Peyer's patch (tissue), 4 donors: ENCODE data around the gene SEMA3D. TPM values are rescaled to one million over a fixed set of nuclear protein-coding genes. Genes with fewer than 3 reads are reported as not detected.
A peak's percentile ranks its signal among the peaks of the same experiment; 100 is the strongest.

Source experiments
- DNase-seq, 3 donors: peaks; one replicate each; pipeline ENCODE4 v3.0.0-alpha.2; 2017 to 2019
- H3K27ac ChIP-seq, 4 donors: fragments of 200-600 bp; sonication (generic); one replicate each; pipeline ENCODE4 v1.5.1; 2016 to 2019
- H3K27me3 ChIP-seq, 2 donors: fragments of 200-600 bp; sonication (generic); one replicate each; pipeline ENCODE4 v1.5.1; 2019
- H3K36me3 ChIP-seq, 3 donors: fragments of 200-600 bp; sonication (generic); one replicate each; pipeline ENCODE4 v1.5.1; 2016 to 2019
- H3K4me1 ChIP-seq, 4 donors: fragments of 200-600 bp; sonication (generic); one replicate each; pipeline ENCODE4 v1.5.1; 2016 to 2019
- H3K4me3 ChIP-seq, 4 donors: fragments of 200-600 bp; sonication (generic); 1 replicate in 3 of 4; 2 replicates in 1 of 4; pipeline ENCODE4 v1.5.1; 2016 to 2019; ENCODE audit warnings: mild to moderate bottlenecking in 1 of 4
- H3K9me3 ChIP-seq, 4 donors: fragments of 200-600 bp; sonication (generic); one replicate each; pipeline ENCODE4 v1.5.1; 2016 to 2019; ENCODE audit warnings: mild to moderate bottlenecking in 1 of 4
- CTCF ChIP-seq, 6 experiments: fragments of 450-650 bp in 4 of 6; fragments of 200-600 bp in 2 of 6; sonication (generic) in 1 of 6; IDR thresholded peaks; one replicate each; pipeline ENCODE4 v1.5.1; 2017 to 2019; ENCODE audit warnings: antibody characterized with exemption in 6 of 6, mild to moderate bottlenecking in 3 of 6, moderate library complexity in 1 of 6
- POLR2A ChIP-seq, 2 donors: fragments of 450-650 bp; IDR thresholded peaks; one replicate each; pipeline ENCODE4 v1.5.1; 2017; ENCODE audit warnings: antibody characterized with exemption in 2 of 2, mild to moderate bottlenecking in 2 of 2, moderate library complexity in 2 of 2
- total RNA-seq, 4 donors: library from RNA; depleted of rRNA; stranded (reverse); fragments of >200 nt; gene quantifications; one replicate each; pipeline ENCODE4 v1.1.0, GENCODE V29; 2016

SEMA3D gene
- total RNA-seq, 4 donors from 2014 or later = 4.5 to 7.6 (median 6.5) TPM

- Histone ChIP-seq H3K27ac (peak overlapping the region; percentile 44 to 85 (median 78)), H3K36me3 (no peaks in the 10 kb centered on the region), H3K4me3 (peak overlapping the region; percentile 44 to 67 (median 54)), H3K9me3 (no peaks in the 10 kb centered on the region), H3K4me1 (no peaks in the 10 kb centered on the region), H3K27me3 (no peaks in the 10 kb centered on the region)
- peak in 2 of 3 donors; percentile 62 for DNase-seq
- peak in 2 of 6 experiments; percentile 20 to 24 for TF ChIP-seq CTCF (IDR thresholded peaks at IDR 0.05)
- no peak for TF ChIP-seq POLR2A (IDR thresholded peaks at IDR 0.05)
These were observed 1.3 kb downstream of the SEMA3D start for GRCh38 chr7:85185424-85186082.

GRCh38 chr7:85184599-85185423 lies 2.0 kb downstream of the SEMA3D start:
- TF ChIP-seq POLR2A (IDR thresholded peaks at IDR 0.05) (no peak), CTCF (IDR thresholded peaks at IDR 0.05) (no peak)

GRCh38 chr7:85183296-85183695 lies 3.6 kb downstream of the SEMA3D start:
- Histone ChIP-seq H3K4me1 (no peaks in the 10 kb centered on the region), H3K36me3 (no peaks in the 10 kb centered on the region), H3K27me3 (no peaks in the 10 kb centered on the region), H3K4me3 (no peak overlapping the region), H3K9me3 (no peaks in the 10 kb centered on the region), H3K27ac (no peak overlapping the region)
- TF ChIP-seq CTCF (IDR thresholded peaks at IDR 0.05) (no peak), POLR2A (IDR thresholded peaks at IDR 0.05) (no peak)
- no peak for DNase-seq

More at GRCh38 chr7:85184599-85185423, 2.0 kb downstream of the SEMA3D start:
- Histone ChIP-seq H3K36me3 (no peaks in the 10 kb centered on the region), H3K27me3 (no peaks in the 10 kb centered on the region), H3K27ac (peak overlapping the region; percentile 44 to 85 (median 78)), H3K9me3 (no peaks in the 10 kb centered on the region), H3K4me3 (peak overlapping the region; percentile 44 to 67 (median 54)), H3K4me1 (no peaks in the 10 kb centered on the region)
- peak in 1 of 3 donors; percentile 47 for DNase-seq

GRCh38 chr7:85178531-85179298 lies 8.1 kb downstream of the SEMA3D start:
- no peak for TF ChIP-seq POLR2A (IDR thresholded peaks at IDR 0.05)
- TF ChIP-seq CTCF (IDR thresholded peaks at IDR 0.05) = no peak
- no peaks in the 10 kb centered on the region for H3K36me3 ChIP-seq
- no peak for DNase-seq
- H3K27me3 ChIP-seq = no peaks in the 10 kb centered on the region
- no peak overlapping the region for H3K27ac ChIP-seq
- no peaks in the 10 kb centered on the region for H3K4me1 ChIP-seq
- H3K9me3 ChIP-seq = no peaks in the 10 kb centered on the region
- no peak overlapping the region for H3K4me3 ChIP-seq

GRCh38 chr7:85177316-85177715 lies 9.5 kb downstream of the SEMA3D start:
- H3K9me3 ChIP-seq = no peaks in the 10 kb centered on the region
- no peak for DNase-seq
- H3K27me3 ChIP-seq = no peaks in the 10 kb centered on the region
- H3K4me1 ChIP-seq = no peaks in the 10 kb centered on the region
- TF ChIP-seq CTCF (IDR thresholded peaks at IDR 0.05) = no peak
- no peak for TF ChIP-seq POLR2A (IDR thresholded peaks at IDR 0.05)
- no peak overlapping the region for H3K4me3 ChIP-seq
- H3K27ac ChIP-seq = no peak overlapping the region
- no peaks in the 10 kb centered on the region for H3K36me3 ChIP-seq
